Spleen (tissue), 11 donors: ENCODE measurements around the gene FSTL4. TPM values are rescaled to one million over a fixed set of nuclear protein-coding genes. Genes with fewer than 3 reads are reported as not detected.
A peak's percentile ranks its signal among the peaks of the same experiment; 100 is the strongest.

Source experiments
- DNase-seq: peaks from one replicate; pipeline ENCODE4 v3.0.0-alpha.2; 2020
- H3K27ac ChIP-seq, 8 donors: fragments of 200-600 bp; sonication (generic) in 7 of 8; 1 replicate in 4 of 8; 2 replicates in 4 of 8; pipeline versions ENCODE4 v1.5.0 to v1.8.0; 2016 to 2021; ENCODE audit warnings: inconsistent platforms in 4 of 8, mild to moderate bottlenecking in 4 of 8, moderate library complexity in 1 of 8
- H3K27me3 ChIP-seq, 7 donors: fragments of 200-600 bp; sonication (generic) in 6 of 7; replicated peaks in 1 of 7; 1 replicate in 4 of 7; 2 replicates in 3 of 7; pipeline versions ENCODE4 v1.5.0 to v1.8.0; 2016 to 2021; ENCODE audit warnings: inconsistent platforms in 3 of 7, mild to moderate bottlenecking in 1 of 7
- H3K36me3 ChIP-seq, 6 donors: fragments of 200-600 bp; sonication (generic) in 5 of 6; 1 replicate in 4 of 6; 2 replicates in 2 of 6; pipeline versions ENCODE4 v1.5.0 to v1.8.0; 2016 to 2021; ENCODE audit warnings: inconsistent platforms in 2 of 6
- H3K4me1 ChIP-seq, 6 donors: fragments of 200-600 bp; sonication (generic) in 5 of 6; 1 replicate in 3 of 6; 2 replicates in 3 of 6; pipeline versions ENCODE4 v1.5.0 to v1.8.0; 2016 to 2021; ENCODE audit warnings: inconsistent platforms in 3 of 6
- H3K4me3 ChIP-seq, 8 donors: fragments of 200-600 bp; sonication (generic) in 7 of 8; 1 replicate in 4 of 8; 2 replicates in 4 of 8; pipeline versions ENCODE4 v1.5.0 to v1.8.0; 2016 to 2021; ENCODE audit warnings: inconsistent platforms in 4 of 8, mild to moderate bottlenecking in 4 of 8, moderate library complexity in 2 of 8
- H3K9me3 ChIP-seq, 8 donors: fragments of 200-600 bp; sonication (generic) in 7 of 8; 1 replicate in 4 of 8; 2 replicates in 4 of 8; pipeline versions ENCODE4 v1.5.0 to v1.8.0; 2016 to 2021; ENCODE audit warnings: inconsistent platforms in 4 of 8
- POLR2A ChIP-seq, 3 donors: fragments of 450-650 bp; IDR thresholded peaks; one replicate each; pipeline ENCODE4 v1.5.1; 2017; ENCODE audit warnings: antibody characterized with exemption in 3 of 3, mild to moderate bottlenecking in 1 of 3
- POLR2AphosphoS5 ChIP-seq, 3 donors: sonication (generic); formaldehyde crosslinking; IDR thresholded peaks; one replicate each; pipeline ENCODE4 v1.5.1; 2017; ENCODE audit warnings: antibody characterized with exemption in 3 of 3
- WGBS, 5 donors: extraction: QIAGEN DNeasy Blood & Tissue Kit in 3 of 5; methylation state at CpG; one replicate each; pipeline versions ENCODE4 v1.1.5 to v1.1.7; 2013 to 2018; 5-methylcytosine and 5-hydroxymethylcytosine counted together
- intact Hi-C: fragments of 100-400 bp; cut with DNase I; formaldehyde crosslinking; loops from one replicate; pipeline ENCODE4 v1.15.0; 2023; ENCODE audit warnings: low total_unique reads
- polyA plus RNA-seq, 3 donors: library from polyadenylated mRNA; stranded (reverse); fragments of 200-250 nt; gene quantifications; one replicate each; pipeline ENCODE4 v1.2.1, GENCODE V29; 2013
- total RNA-seq, 7 donors: library from RNA; depleted of rRNA in 3 of 7; stranded (reverse); fragments of >200 nt in 3 of 7; fragmentation: NEBNext Ultra II Directional in 4 of 7; extraction: Animal tissue kit (Norgen Biotek cat#: 25700) in 4 of 7; gene quantifications; one replicate each; pipeline versions ENCODE4 v1.1.0 to v1.2.1, GENCODE V29; 2016 to 2021
- TF ChIP-seq, protein P1 (sequence below), 11 experiments: fragments of 200-600 bp in 7 of 11; fragments of 450-650 bp in 4 of 11; sonication (generic) in 4 of 11; IDR thresholded peaks in 8 of 11; conservative IDR thresholded peaks in 3 of 11; 1 replicate in 7 of 11; 2 replicates in 4 of 11; pipeline versions ENCODE4 v1.4.0 to v1.8.0; 2016 to 2021; ENCODE audit warnings: antibody characterized with exemption in 11 of 11, inconsistent platforms in 4 of 11, mild to moderate bottlenecking in 1 of 11
- donor health status: healthy with polysubstance abuse.
- donor health status: DM: no; HTN: no; CAD: no; lungs with moderate emphysema.
- donor health status: DM: no; HTN: no; CAD: no.
- donor health status: Bipolar disorder and iron deficiency.
- donor health status: healthy.
- donor health status: DM: no; HTN: no; CAD: no.
- donor health status: DM: yes; HTN: yes; CAD: no.

Gene FSTL4
- total and polyA plus RNA-seq, 10 donors = under 0.01 to 1.0 (median 0.37) TPM; not detected in 4

DNA sequence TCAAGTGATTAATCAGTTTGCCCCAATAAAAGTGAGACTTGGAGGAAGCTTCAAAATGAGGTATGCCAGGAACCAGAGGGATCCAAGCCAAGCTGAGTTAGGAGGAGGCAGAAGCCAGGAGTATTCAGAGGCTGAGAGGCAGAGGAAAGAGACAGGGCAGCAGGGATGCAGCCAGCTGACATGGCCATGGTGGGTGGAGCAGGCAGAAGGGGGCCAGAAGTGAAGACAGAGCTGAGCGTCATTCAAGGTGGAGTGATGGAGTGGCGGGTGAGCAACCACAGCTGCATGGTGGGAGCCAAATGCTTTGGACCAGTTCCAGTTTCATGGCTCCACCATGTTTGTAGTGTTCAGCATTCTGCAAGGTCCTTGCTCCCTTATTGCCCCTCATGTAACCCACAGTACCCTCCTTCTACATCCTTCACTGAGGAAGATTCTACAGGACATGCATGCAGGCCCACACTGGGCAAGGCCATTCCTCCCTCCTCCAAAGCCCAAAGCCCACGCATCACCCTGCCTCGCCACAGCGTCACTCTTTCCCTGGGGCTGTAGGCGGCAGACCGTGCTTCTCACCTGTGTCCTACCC, 100.6 kb downstream of the FSTL4 start:
- intact Hi-C loops = no loop called here
- H3K27ac ChIP-seq = no peak overlapping the region
- peaks cover 0 to 24% (median 0%) of the 10 kb centered on the region in 7 donors for H3K27me3 ChIP-seq
- no peaks in the 10 kb centered on the region for H3K4me1 ChIP-seq
- no peaks in the 10 kb centered on the region for H3K9me3 ChIP-seq
- no peak overlapping the region for H3K4me3 ChIP-seq
- H3K36me3 ChIP-seq = no peaks in the 10 kb centered on the region
- no peak for DNase-seq
- no peak for TF ChIP-seq POLR2A (IDR thresholded peaks at IDR 0.05)
- no peak for TF ChIP-seq POLR2AphosphoS5 (IDR thresholded peaks at IDR 0.05)
- WGBS, 5 donors = 87 to 93% (median 89%) methylated on average over 7 of the region's 7 CpGs

DNA sequence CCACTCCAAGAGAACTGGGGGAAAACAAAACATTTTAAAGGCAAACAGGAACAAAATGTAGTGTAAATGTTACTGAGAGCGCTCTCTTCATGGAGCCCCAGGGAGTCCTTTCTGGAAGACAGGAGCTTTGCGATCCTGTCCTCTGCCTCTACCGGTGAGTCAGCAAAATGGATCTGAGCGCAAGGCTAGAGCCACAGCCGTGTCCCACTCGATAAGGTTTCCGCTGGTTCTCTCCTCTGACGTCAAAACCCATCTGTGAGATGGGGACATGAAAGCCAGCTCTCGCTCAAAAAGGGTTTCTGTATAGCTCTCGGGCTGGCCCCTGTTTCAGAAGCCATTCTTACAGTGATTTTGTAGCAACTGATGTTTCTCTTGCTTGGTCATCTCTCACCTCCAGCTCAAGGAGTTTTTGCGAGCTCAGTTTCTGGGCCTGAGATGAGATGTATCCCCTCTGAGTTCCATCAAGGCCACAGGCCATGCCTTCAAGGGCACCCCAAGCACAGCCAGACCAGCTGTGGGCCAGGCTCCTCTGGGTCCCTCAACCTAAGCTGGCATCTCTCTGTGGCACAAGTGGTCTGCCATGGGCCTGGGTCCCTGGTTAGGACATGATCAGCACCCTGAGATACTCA, 101.6 kb downstream of the FSTL4 start:
- WGBS, 5 donors = 89 to 95% (median 90%) methylated on average over 11 of the region's 11 CpGs
- no peak overlapping the region for H3K4me3 ChIP-seq
- no peaks in the 10 kb centered on the region for H3K9me3 ChIP-seq

DNA sequence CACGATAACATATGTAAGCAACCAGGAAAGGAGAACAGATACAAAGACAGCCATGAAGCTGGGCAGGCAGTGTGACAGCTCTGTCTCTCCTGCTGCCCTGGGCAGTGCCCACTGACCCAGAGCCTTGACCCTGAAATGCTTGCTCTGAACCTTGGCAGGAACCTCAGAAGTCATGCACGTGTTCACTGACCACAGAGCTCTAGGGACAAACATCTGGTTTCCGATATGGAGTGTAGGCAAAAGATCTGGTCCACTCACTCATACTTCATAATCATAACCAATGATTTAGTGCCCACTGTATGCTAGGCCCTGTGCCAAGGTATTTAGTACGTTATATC, 102.6 kb downstream of the FSTL4 start:
- TF ChIP-seq, protein P1, sequence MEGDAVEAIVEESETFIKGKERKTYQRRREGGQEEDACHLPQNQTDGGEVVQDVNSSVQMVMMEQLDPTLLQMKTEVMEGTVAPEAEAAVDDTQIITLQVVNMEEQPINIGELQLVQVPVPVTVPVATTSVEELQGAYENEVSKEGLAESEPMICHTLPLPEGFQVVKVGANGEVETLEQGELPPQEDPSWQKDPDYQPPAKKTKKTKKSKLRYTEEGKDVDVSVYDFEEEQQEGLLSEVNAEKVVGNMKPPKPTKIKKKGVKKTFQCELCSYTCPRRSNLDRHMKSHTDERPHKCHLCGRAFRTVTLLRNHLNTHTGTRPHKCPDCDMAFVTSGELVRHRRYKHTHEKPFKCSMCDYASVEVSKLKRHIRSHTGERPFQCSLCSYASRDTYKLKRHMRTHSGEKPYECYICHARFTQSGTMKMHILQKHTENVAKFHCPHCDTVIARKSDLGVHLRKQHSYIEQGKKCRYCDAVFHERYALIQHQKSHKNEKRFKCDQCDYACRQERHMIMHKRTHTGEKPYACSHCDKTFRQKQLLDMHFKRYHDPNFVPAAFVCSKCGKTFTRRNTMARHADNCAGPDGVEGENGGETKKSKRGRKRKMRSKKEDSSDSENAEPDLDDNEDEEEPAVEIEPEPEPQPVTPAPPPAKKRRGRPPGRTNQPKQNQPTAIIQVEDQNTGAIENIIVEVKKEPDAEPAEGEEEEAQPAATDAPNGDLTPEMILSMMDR (IDR thresholded peaks at IDR 0.05 in 8 of 11, conservative IDR thresholded peaks at IDR 0.05 in 3 of 11) = no peak
- TF ChIP-seq POLR2AphosphoS5 (IDR thresholded peaks at IDR 0.05) (no peak), POLR2A (IDR thresholded peaks at IDR 0.05) (no peak)
- H3K27ac ChIP-seq = peak overlapping the region in 4 of 8 donors; percentile 18 to 78 (median 52)
- no peaks in the 10 kb centered on the region for H3K36me3 ChIP-seq
- H3K9me3 ChIP-seq = no peaks in the 10 kb centered on the region
- no peak overlapping the region for H3K4me3 ChIP-seq
- 67 to 78% (median 69%) methylated on average over 4 of the region's 4 CpGs for WGBS, 5 donors
- H3K27me3 ChIP-seq = peaks cover 0 to 24% (median 0%) of the 10 kb centered on the region in 7 donors
- intact Hi-C loops = no loop called here
- no peak for DNase-seq
- H3K4me1 ChIP-seq = no peaks in the 10 kb centered on the region

More for the DNA sequence above, 101.6 kb downstream of the FSTL4 start:
- intact Hi-C loops = no loop called here
- no peak for DNase-seq
- Histone ChIP-seq H3K4me1 (no peaks in the 10 kb centered on the region), H3K27me3 (peaks cover 0 to 24% (median 0%) of the 10 kb centered on the region in 7 donors), H3K36me3 (no peaks in the 10 kb centered on the region), H3K27ac (peak overlapping the region in 1 of 8 donors; percentile 78)
- TF ChIP-seq, protein P1 (IDR thresholded peaks at IDR 0.05 in 8 of 11, conservative IDR thresholded peaks at IDR 0.05 in 3 of 11) = no peak
- TF ChIP-seq POLR2A (IDR thresholded peaks at IDR 0.05) = no peak
- no peak for TF ChIP-seq POLR2AphosphoS5 (IDR thresholded peaks at IDR 0.05)

DNA sequence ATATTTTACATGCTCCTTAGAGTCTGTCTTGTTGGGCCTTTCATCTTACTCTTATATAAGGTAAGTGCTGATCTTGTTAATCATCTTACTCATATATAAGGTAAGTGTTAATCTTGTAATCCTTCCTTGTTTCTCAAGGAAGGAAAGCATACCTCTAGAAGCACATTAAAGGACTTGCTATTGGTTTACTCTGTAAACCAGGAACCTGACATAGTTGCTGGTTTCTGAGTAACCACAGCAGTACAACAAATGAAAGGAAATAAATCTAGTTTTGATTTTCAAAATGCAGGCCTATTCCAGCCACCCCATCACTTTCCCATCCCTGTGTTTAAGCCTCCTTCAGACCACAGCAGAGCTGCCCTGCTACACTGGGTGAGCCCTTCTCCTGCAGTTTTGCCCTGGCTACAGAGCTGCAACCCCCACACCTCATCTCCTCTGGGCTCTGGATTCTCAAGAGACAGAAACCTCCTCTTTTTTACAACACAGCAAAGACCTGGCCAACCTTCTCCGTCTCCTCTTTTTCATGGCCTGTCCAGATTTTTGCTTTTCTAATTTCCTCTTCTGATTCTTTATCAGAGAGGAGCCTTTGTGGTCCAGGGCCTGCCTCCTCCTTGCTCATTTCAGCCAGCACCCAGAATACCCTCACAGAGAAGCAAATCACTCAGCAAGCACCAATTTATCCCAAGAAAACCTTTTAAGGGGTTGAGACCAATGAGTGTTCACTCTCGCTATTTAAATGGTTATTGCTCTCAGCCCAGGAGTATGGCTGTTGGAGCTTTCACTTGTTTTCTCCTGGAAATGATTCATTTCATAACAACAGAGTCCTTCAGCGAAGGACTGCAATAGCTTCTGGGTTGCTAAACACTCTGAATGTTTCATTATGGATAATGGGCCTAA, 103.2 kb downstream of the FSTL4 start:
- Histone ChIP-seq H3K27ac (peak overlapping the region in 4 of 8 donors; percentile 18 to 78 (median 52)), H3K36me3 (no peaks in the 10 kb centered on the region), H3K4me1 (no peaks in the 10 kb centered on the region), H3K4me3 (no peak overlapping the region), H3K9me3 (no peaks in the 10 kb centered on the region), H3K27me3 (peaks cover 0 to 29% (median 0%) of the 10 kb centered on the region in 7 donors)
- TF ChIP-seq POLR2AphosphoS5 (IDR thresholded peaks at IDR 0.05) (no peak), POLR2A (IDR thresholded peaks at IDR 0.05) (no peak)
- TF ChIP-seq, protein P1 (IDR thresholded peaks at IDR 0.05 in 8 of 11, conservative IDR thresholded peaks at IDR 0.05 in 3 of 11) = no peak
- DNase-seq = no peak
- intact Hi-C loops = no loop called here
- 80 to 95% (median 87%) methylated on average over 3 of the region's 3 CpGs for WGBS, 5 donors
